Measurements from ENCODE around the gene DHRS1. TPM values are rescaled to one million over a fixed set of nuclear protein-coding genes. Genes with fewer than 3 reads are reported as not detected.

Gene DHRS1
- total RNA-seq, 1 donor from 2014 or later, result 6.3 TPM

DNA sequence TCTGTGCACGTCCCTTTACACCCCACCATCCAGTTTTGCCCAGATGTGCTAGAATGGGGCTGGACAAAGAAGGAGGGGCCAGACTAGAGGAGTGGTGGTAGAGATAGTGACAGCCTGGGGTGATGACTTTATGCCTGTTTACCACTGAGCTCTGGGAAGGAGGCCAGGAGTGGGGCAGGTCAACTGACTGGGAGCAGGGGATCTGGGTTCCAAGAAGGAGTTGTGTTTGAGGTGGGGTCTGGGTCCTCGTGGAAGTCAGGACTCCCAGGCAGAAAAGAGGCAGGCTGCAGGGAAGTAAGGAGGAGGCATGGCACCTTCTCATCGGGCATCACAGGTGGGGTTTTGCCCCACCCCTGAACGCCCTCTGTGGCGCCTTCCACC lies 10.7 kb upstream of the DHRS1 start:
- peak overlapping the region; percentile 59 to 80 (median 68) for H3K9ac ChIP-seq (ENCODE audit: low read depth in 1 of 3, low read length in 3 of 3)
- peak overlapping the region; percentile 69 for H3K27ac ChIP-seq (ENCODE audit: low read depth, low read length)
- no peaks in the 10 kb centered on the region for H3K9me3 ChIP-seq (ENCODE audit: control insufficient read depth in 3 of 3, low read length in 3 of 3)
- H3K4me1 ChIP-seq (ENCODE audit: control insufficient read depth in 3 of 3, insufficient read depth in 3 of 3, low read length in 3 of 3), result peaks cover 33 to 64% (median 43%) of the 10 kb centered on the region in 3 donors
- H3K36me3 ChIP-seq (ENCODE audit: control insufficient read depth in 3 of 3, insufficient read depth in 3 of 3, low read length in 3 of 3), result peaks cover 19 to 25% (median 23%) of the 10 kb centered on the region in 3 donors
- H3K27me3 ChIP-seq (ENCODE audit: control insufficient read depth in 3 of 3, insufficient read depth in 3 of 3, low read length in 3 of 3), result peaks cover 0 to 8% (median 3%) of the 10 kb centered on the region in 3 donors
- H3K4me3 ChIP-seq (ENCODE audit: low read length in 3 of 3), result peak overlapping the region; percentile 71 to 77 (median 73)

DNA sequence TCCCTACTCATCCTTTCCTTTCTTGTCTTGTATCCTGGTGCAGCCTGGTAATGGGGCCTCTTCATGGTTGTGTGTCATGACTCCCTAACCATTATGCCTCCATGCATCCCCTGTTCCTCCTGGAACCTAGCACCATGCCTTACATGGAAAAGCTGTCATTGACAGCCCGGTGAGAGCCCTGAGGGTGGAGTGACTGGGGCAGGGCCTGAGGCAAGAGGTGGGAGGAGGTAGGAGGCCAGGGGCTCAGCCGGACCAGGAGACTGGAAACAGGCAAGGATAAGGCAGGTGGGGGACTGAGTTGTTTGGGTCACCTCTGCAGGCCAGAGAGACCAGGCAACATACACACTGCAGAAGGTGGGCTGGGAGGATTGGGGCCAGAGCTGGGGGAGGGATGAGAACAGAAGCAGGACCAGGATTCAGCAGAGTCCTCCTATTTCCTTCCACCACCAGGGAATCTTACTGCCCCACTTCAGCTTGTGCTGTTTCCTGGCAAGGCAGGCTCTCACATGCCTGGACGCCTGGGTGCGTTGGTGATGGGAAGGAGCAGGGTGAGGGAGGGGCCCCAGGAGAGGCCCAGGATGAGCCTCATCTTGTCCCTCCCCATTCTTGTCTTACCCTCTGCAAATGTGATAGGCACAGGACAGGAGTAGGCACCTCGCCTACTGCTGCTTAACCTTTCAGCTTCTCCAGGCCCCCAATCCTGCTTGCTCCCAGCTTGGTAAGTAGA lies 10.1 kb upstream of the DHRS1 start, which contains the start of gene LTB4R2:
LTB4R2 (plus strand) TSS at position 603 of the 727 bp plus-strand sequence. CDS start 525 bp downstream, outside the sequence.
- peak within 1 kb of the TSS; percentile 71 to 77 (median 73) for H3K4me3 ChIP-seq (ENCODE audit: low read length in 3 of 3)
- peaks cover 28 to 59% (median 40%) of the 10 kb centered on the region in 3 donors for H3K4me1 ChIP-seq (ENCODE audit: control insufficient read depth in 3 of 3, insufficient read depth in 3 of 3, low read length in 3 of 3)
- H3K36me3 ChIP-seq (ENCODE audit: control insufficient read depth in 3 of 3, insufficient read depth in 3 of 3, low read length in 3 of 3), result peaks cover 24 to 30% (median 28%) of the 10 kb centered on the region in 3 donors
- peak within 1 kb of the TSS; percentile 69 for H3K27ac ChIP-seq (ENCODE audit: low read depth, low read length)
- H3K27me3 ChIP-seq (ENCODE audit: control insufficient read depth in 3 of 3, insufficient read depth in 3 of 3, low read length in 3 of 3), result peaks cover 0 to 8% (median 3%) of the 10 kb centered on the region in 3 donors
- H3K9me3 ChIP-seq (ENCODE audit: control insufficient read depth in 3 of 3, low read length in 3 of 3), result no peaks in the 10 kb centered on the region
- H3K9ac ChIP-seq (ENCODE audit: low read depth in 1 of 3, low read length in 3 of 3), result peak within 1 kb of the TSS; percentile 59 to 80 (median 68)

DNA sequence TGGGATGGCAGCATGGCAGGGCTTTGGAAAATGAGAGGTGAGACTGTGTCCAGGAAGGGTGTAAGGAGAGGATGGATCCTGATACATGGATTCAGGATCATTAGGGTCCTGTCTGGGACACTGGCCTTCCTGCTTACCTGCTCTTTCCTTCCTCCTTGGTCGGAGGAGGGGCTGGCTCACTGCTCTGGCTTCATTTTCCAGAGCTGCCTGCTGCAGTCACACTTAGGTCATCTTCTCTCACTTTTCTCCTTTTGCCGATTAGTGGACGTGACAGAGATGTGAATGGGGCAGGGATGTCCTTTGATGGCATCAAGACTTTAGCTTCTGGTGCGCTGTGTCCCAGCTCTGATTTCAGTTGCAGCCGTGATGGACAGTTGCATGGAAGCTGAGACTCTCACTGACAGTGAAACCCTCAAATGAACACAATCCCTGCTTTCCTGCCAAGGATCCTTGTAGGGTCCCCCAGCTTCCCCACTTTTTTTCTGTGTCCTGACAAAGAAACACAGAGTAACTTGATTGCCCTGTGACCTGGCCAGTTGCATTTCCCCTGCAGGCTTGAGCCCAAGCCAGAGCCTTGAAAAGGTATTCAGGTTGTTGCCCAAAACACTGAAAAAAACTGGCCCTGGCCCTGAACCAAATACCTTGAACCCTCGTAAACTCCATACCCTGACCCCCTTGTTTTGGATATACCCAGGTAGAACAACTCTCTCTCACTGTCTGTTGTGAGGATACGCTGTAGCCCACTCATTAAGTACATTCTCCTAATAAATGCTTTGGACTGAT lies 9.0 kb upstream of the DHRS1 start:
- H3K27ac ChIP-seq (ENCODE audit: low read depth, low read length), result no peak overlapping the region
- no peak overlapping the region for H3K4me3 ChIP-seq (ENCODE audit: low read length in 3 of 3)
- H3K27me3 ChIP-seq (ENCODE audit: control insufficient read depth in 3 of 3, insufficient read depth in 3 of 3, low read length in 3 of 3), result no peaks in the 10 kb centered on the region
- no peak overlapping the region for H3K9ac ChIP-seq (ENCODE audit: low read depth in 1 of 3, low read length in 3 of 3)
- H3K36me3 ChIP-seq (ENCODE audit: control insufficient read depth in 3 of 3, insufficient read depth in 3 of 3, low read length in 3 of 3), result peaks cover 36 to 42% (median 40%) of the 10 kb centered on the region in 3 donors
- no peaks in the 10 kb centered on the region for H3K9me3 ChIP-seq (ENCODE audit: control insufficient read depth in 3 of 3, low read length in 3 of 3)
- peaks cover 25 to 48% (median 30%) of the 10 kb centered on the region in 3 donors for H3K4me1 ChIP-seq (ENCODE audit: control insufficient read depth in 3 of 3, insufficient read depth in 3 of 3, low read length in 3 of 3)

DNA sequence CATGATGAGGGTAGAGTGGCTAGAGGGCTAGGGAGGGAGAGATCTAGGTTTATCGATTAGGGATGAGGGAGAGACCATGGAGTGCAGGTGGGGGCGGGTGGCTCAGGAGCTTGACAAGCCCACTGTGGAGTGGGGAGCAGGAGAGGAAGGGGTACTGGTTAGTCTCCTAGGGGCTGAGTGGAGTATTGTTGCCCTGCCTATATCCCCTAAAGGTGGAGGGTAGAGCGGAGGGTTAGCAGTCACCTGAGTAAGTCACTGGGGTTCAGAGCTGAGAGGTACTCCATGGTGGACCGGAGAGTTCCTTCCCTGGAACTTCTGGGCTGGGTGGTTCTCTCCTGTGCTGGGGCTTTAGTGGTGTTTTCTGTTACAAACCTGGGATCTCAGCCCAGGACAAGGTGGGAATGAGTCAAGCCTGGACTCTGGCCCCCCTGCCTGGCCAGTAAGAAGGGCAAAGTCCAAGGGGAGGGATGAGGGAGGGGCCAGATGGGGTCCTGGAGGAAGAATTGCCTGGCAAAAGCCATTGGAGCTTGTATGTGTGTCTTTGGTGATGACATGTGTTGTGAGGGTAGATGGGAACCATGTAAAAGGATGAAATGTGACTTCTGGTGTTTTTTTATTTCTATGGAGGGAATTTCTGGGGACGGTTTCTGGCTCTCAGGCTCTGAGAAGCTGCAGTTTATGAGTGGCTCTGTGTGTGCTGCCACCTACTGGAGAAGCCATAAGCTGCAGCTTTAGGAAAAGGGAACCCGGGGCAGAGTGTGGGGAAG lies 8.2 kb upstream of the DHRS1 start, which contains the start of gene CIDEB:
CIDEB (minus strand) TSS at position 403 of the 767 bp plus-strand sequence; CDS start at position 284, 119 bp downstream.
- Histone ChIP-seq H3K27ac (ENCODE audit: low read depth, low read length) (no peak within 1 kb of the TSS), H3K27me3 (ENCODE audit: control insufficient read depth in 3 of 3, insufficient read depth in 3 of 3, low read length in 3 of 3) (no peaks in the 10 kb centered on the region), H3K9ac (ENCODE audit: low read depth in 1 of 3, low read length in 3 of 3) (peak within 1 kb of the TSS in 1 of 3 donors; percentile 40), H3K4me1 (ENCODE audit: control insufficient read depth in 3 of 3, insufficient read depth in 3 of 3, low read length in 3 of 3) (peaks cover 24 to 41% (median 27%) of the 10 kb centered on the region in 3 donors), H3K9me3 (ENCODE audit: control insufficient read depth in 3 of 3, low read length in 3 of 3) (no peaks in the 10 kb centered on the region), H3K4me3 (ENCODE audit: low read length in 3 of 3) (no peak within 1 kb of the TSS), H3K36me3 (ENCODE audit: control insufficient read depth in 3 of 3, insufficient read depth in 3 of 3, low read length in 3 of 3) (peaks cover 44 to 48% (median 46%) of the 10 kb centered on the region in 3 donors)

DNA sequence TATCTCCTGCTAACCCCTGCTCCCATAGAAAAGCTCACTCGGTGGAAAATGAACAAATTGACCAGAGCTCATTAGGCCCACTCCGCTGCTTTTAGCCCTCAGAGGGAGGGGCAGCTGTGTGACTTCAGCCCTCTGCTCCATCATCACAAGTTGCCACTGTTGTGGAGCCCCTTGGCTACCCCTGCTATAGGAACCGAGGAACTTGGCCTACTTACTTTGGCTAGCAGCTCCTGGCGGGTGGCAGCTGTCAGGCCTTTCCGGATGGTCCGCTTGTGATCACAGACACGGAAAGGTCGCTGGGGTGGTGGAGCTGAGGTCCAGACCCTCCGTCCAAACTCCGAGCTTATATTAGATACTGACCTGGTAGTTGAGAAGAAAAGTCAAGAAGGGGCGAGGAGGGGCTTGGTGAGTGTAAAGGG lies 7.6 kb upstream of the DHRS1 start:
- H3K27me3 ChIP-seq (ENCODE audit: control insufficient read depth in 3 of 3, insufficient read depth in 3 of 3, low read length in 3 of 3), result no peaks in the 10 kb centered on the region
- no peak overlapping the region for H3K27ac ChIP-seq (ENCODE audit: low read depth, low read length)
- H3K9ac ChIP-seq (ENCODE audit: low read depth in 1 of 3, low read length in 3 of 3), result no peak overlapping the region
- H3K9me3 ChIP-seq (ENCODE audit: control insufficient read depth in 3 of 3, low read length in 3 of 3), result no peaks in the 10 kb centered on the region
- peaks cover 50 to 54% (median 52%) of the 10 kb centered on the region in 3 donors for H3K36me3 ChIP-seq (ENCODE audit: control insufficient read depth in 3 of 3, insufficient read depth in 3 of 3, low read length in 3 of 3)
- H3K4me3 ChIP-seq (ENCODE audit: low read length in 3 of 3), result no peak overlapping the region
- H3K4me1 ChIP-seq (ENCODE audit: control insufficient read depth in 3 of 3, insufficient read depth in 3 of 3, low read length in 3 of 3), result peaks cover 19 to 35% (median 27%) of the 10 kb centered on the region in 3 donors

DNA sequence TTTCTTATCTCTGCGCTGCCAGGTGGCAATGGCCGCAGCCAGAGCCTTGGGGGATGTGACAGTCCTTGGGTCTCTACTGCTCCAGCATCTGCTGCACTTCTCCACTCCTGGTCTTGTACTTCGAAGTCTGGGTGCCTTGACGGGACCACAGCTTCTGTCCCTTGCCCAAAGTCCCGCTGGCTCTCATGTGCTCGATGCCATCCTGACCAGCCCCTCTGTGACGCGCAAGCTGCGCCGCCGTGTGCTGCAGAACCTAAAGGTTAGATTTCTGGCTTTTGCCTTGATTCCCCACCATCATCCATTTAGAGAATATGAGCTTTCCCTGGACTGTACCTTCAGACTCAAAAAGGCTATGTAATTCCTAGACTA lies 4.4 kb upstream of the DHRS1 start:
- Histone ChIP-seq H3K9ac (ENCODE audit: low read depth in 1 of 3, low read length in 3 of 3) (no peak overlapping the region), H3K36me3 (ENCODE audit: control insufficient read depth in 3 of 3, insufficient read depth in 3 of 3, low read length in 3 of 3) (peaks cover 54 to 64% (median 62%) of the 10 kb centered on the region in 3 donors), H3K27me3 (ENCODE audit: control insufficient read depth in 3 of 3, insufficient read depth in 3 of 3, low read length in 3 of 3) (no peaks in the 10 kb centered on the region), H3K27ac (ENCODE audit: low read depth, low read length) (no peak overlapping the region), H3K4me1 (ENCODE audit: control insufficient read depth in 3 of 3, insufficient read depth in 3 of 3, low read length in 3 of 3) (peaks cover 16 to 22% (median 21%) of the 10 kb centered on the region in 3 donors), H3K4me3 (ENCODE audit: low read length in 3 of 3) (no peak overlapping the region), H3K9me3 (ENCODE audit: control insufficient read depth in 3 of 3, low read length in 3 of 3) (no peaks in the 10 kb centered on the region)

DNA sequence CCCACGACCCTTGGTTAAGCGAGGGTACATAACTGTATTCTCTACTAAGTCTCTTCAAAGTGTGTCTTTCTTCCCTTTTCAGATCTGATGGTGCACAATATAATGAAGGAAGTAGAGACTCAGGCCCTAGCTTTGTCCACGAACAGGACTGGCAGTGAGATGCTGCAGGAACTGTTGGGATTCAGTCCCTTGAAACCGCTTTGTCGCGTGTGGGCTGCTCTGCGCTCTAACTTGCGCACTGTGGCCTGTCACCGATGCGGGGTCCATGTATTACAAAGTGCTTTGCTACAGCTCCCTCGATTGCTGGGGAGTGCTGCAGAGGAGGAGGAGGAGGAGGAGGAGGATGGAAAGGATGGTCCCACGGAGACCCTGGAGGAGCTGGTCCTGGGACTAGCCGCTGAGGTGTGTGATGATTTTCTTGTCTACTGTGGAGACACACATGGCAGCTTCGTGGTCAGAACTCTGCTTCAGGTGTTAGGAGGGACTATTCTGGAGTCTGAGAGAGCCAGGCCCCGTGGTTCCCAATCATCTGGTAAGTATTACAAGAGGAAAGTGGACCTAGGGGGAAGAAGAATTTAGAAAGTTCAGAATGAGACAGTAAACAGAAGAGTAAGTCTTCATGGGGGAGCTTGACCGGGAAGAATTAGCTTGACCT lies 873 bp upstream of the DHRS1 start:
- Histone ChIP-seq H3K36me3 (ENCODE audit: control insufficient read depth in 3 of 3, insufficient read depth in 3 of 3, low read length in 3 of 3) (peaks cover 36 to 56% (median 51%) of the 10 kb centered on the region in 3 donors), H3K27me3 (ENCODE audit: control insufficient read depth in 3 of 3, insufficient read depth in 3 of 3, low read length in 3 of 3) (no peaks in the 10 kb centered on the region), H3K27ac (ENCODE audit: low read depth, low read length) (peak overlapping the region; percentile 82)

DNA sequence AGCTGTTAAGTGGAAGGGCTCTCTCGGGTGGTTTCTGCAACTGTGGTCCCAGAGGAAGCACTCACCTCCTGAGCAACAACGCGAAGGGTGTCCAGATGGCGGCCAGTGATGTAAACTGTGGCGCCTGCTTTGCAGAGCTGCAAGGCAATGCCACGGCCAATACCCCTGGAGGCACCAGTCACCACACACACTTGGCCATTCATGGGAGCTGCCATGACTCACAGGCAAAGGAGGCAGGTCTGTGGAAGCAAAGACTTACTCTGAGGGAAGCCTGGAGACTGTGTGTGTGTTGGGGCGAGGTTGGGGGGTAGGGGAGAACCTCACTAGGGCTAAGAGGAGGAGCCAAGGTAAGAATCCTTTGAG lies 707 bp downstream of the DHRS1 start:
- no peaks in the 10 kb centered on the region for H3K9me3 ChIP-seq (ENCODE audit: control insufficient read depth in 3 of 3, low read length in 3 of 3)
- peak overlapping the region; percentile 93 to 97 (median 95) for H3K9ac ChIP-seq (ENCODE audit: low read depth in 1 of 3, low read length in 3 of 3)
- peak overlapping the region; percentile 82 for H3K27ac ChIP-seq (ENCODE audit: low read depth, low read length)
- peaks cover 20 to 43% (median 37%) of the 10 kb centered on the region in 3 donors for H3K36me3 ChIP-seq (ENCODE audit: control insufficient read depth in 3 of 3, insufficient read depth in 3 of 3, low read length in 3 of 3)
- peak overlapping the region; percentile 91 to 99 (median 97) for H3K4me3 ChIP-seq (ENCODE audit: low read length in 3 of 3)
- H3K27me3 ChIP-seq (ENCODE audit: control insufficient read depth in 3 of 3, insufficient read depth in 3 of 3, low read length in 3 of 3), result no peaks in the 10 kb centered on the region
- H3K4me1 ChIP-seq (ENCODE audit: control insufficient read depth in 3 of 3, insufficient read depth in 3 of 3, low read length in 3 of 3), result peaks cover 19 to 32% (median 26%) of the 10 kb centered on the region in 3 donors

More for the DNA sequence above, 873 bp upstream of the DHRS1 start:
- Histone ChIP-seq H3K9ac (ENCODE audit: low read depth in 1 of 3, low read length in 3 of 3) (peak overlapping the region; percentile 93 to 97 (median 95)), H3K4me3 (ENCODE audit: low read length in 3 of 3) (peak overlapping the region; percentile 91 to 99 (median 97)), H3K9me3 (ENCODE audit: control insufficient read depth in 3 of 3, low read length in 3 of 3) (no peaks in the 10 kb centered on the region), H3K4me1 (ENCODE audit: control insufficient read depth in 3 of 3, insufficient read depth in 3 of 3, low read length in 3 of 3) (peaks cover 19 to 32% (median 26%) of the 10 kb centered on the region in 3 donors)
